Measurements from ENCODE around the gene AQP1.

Gene AQP1

DNA sequence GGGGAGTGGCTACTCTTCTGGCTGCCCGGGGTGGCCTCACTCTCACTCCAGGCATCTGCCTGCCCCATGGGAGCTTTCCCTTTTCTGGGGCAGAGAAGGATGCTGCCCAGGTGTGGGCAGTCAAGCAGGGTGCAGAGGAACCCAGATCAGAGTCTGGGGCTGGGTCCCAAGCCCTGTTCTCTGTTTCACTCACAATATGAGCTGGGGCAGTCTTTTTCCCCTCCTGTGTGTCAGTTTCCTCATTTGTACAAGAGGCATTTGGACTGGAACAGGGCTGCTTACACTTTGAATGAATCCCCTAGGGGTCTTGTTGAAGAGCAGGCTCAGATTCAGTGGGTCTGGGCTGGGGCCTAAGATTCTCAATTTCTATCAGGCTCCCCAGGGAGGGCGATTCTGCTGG lies 38.4 kb upstream of the AQP1 start:
- H3K9me3 Mint-ChIP-seq, result peaks cover 7% of the 10 kb centered on the region
- H3K27ac Mint-ChIP-seq, result no peak overlapping the region
- H3K4me3 Mint-ChIP-seq, result no peak overlapping the region
- H3K27me3 Mint-ChIP-seq (ENCODE audit: low read depth, poor library complexity), result peaks cover 4% of the 10 kb centered on the region
- TF ChIP-seq, protein P1, sequence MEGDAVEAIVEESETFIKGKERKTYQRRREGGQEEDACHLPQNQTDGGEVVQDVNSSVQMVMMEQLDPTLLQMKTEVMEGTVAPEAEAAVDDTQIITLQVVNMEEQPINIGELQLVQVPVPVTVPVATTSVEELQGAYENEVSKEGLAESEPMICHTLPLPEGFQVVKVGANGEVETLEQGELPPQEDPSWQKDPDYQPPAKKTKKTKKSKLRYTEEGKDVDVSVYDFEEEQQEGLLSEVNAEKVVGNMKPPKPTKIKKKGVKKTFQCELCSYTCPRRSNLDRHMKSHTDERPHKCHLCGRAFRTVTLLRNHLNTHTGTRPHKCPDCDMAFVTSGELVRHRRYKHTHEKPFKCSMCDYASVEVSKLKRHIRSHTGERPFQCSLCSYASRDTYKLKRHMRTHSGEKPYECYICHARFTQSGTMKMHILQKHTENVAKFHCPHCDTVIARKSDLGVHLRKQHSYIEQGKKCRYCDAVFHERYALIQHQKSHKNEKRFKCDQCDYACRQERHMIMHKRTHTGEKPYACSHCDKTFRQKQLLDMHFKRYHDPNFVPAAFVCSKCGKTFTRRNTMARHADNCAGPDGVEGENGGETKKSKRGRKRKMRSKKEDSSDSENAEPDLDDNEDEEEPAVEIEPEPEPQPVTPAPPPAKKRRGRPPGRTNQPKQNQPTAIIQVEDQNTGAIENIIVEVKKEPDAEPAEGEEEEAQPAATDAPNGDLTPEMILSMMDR (IDR thresholded peaks at IDR 0.05), result no peak
- no peak for DNase-seq
- peaks cover 18% of the 10 kb centered on the region for H3K4me1 Mint-ChIP-seq
- H3K36me3 Mint-ChIP-seq (ENCODE audit: low read depth), result peaks cover 25% of the 10 kb centered on the region

DNA sequence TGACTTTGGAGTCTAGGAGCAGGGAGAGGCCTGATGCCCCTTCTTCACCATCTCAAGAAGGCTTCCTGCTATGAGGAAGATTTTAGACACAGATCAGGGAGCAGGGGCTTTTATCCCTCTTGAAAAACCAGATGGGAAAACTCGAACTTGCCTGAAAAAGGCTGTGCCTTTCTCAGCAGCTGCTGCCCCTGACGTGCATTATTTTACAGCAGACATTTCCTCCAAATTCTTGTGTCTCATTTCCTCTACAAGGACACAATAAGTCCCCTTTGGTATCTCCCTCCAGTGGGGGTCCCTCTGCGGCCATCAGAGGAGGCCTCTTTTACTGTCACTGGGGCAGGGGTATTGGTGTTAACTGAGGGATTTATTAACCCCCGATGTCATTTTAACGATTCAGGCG lies 38.0 kb upstream of the AQP1 start:
- Mint-ChIP-seq H3K27ac (no peak overlapping the region), H3K4me1 (peaks cover 19% of the 10 kb centered on the region), H3K36me3 (ENCODE audit: low read depth) (peaks cover 25% of the 10 kb centered on the region), H3K4me3 (no peak overlapping the region), H3K9me3 (peaks cover 7% of the 10 kb centered on the region), H3K27me3 (ENCODE audit: low read depth, poor library complexity) (peaks cover 4% of the 10 kb centered on the region)
- no peak for DNase-seq
- TF ChIP-seq, protein P1 (IDR thresholded peaks at IDR 0.05), result no peak

DNA sequence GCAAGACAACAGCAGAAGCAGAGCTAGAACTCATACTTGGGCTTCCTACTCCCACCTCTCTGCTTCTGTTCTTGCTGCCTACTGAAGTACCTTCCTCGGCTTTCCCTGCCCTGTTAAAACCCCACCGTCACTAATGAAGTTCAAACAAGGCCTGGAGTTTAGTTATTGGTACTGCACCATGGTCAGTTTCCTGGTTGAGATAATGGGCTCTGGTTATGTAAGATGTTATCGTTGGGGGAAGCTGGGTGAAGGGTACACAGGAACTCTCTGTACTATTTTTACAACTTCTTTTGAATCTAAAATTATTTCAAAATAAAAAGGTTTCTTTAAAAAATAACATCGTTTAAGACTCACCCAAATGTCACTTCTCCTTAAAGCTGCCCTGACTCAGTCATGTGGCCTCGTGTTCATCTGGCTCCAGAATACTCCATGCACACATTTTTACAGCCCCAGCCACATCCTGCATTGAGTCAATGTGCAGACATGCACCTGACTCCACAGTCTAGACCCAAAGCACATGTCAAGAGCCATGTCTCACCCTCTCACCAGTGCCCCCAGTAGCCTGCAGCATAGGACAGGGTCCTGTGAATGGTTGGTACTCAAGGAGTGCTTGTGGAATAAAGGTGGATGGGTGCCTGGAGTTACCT lies 36.9 kb upstream of the AQP1 start:
- H3K27me3 Mint-ChIP-seq (ENCODE audit: low read depth, poor library complexity), result peaks cover 4% of the 10 kb centered on the region
- DNase-seq, result no peak
- no peak overlapping the region for H3K27ac Mint-ChIP-seq
- H3K36me3 Mint-ChIP-seq (ENCODE audit: low read depth), result peaks cover 25% of the 10 kb centered on the region
- H3K4me3 Mint-ChIP-seq, result no peak overlapping the region
- H3K4me1 Mint-ChIP-seq, result peaks cover 31% of the 10 kb centered on the region
- TF ChIP-seq, protein P1 (IDR thresholded peaks at IDR 0.05), result no peak
- H3K9me3 Mint-ChIP-seq, result peaks cover 7% of the 10 kb centered on the region

DNA sequence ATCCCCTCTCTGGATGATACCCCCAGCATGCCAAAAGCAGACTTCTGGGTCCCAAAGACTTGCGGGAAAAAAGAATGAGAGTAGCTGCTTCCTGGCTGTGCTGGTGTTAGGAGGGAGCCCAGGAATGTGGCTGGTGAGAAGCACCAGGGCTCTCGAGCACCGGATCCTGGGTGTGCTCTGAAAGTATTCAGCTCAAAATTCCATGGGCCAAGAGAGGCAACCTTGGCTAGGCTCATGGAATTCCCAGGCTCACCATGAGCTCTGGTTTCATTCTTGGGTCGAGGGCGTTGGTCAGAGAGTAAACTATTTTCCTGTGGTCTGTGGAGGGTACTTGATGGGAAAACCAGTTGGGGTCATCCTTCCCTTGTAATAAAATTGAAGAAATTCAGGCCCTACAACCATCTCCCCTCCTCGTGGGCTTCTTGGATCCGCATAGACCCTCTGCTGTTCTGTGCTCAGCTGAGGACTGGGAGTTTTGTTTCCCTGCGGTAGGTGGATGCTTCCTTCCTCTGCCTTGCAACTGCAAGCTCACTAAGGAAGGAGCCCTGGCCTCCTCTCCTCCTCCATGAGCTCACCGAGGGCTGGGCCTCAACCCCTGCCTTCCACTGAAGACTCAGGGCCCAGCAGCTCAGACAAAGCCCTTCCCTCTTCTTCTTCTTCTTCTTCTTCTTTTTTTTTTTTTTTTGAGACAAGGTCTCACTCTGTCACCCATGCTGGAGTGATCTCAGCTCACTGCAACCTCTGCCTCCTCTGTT lies 34.5 kb upstream of the AQP1 start:
- TF ChIP-seq, protein P1 (IDR thresholded peaks at IDR 0.05), result no peak
- Mint-ChIP-seq H3K9me3 (peaks cover 7% of the 10 kb centered on the region), H3K4me1 (peaks cover 50% of the 10 kb centered on the region), H3K27ac (no peak overlapping the region), H3K27me3 (ENCODE audit: low read depth, poor library complexity) (peaks cover 4% of the 10 kb centered on the region), H3K4me3 (no peak overlapping the region), H3K36me3 (ENCODE audit: low read depth) (peaks cover 25% of the 10 kb centered on the region)
- no peak for DNase-seq

DNA sequence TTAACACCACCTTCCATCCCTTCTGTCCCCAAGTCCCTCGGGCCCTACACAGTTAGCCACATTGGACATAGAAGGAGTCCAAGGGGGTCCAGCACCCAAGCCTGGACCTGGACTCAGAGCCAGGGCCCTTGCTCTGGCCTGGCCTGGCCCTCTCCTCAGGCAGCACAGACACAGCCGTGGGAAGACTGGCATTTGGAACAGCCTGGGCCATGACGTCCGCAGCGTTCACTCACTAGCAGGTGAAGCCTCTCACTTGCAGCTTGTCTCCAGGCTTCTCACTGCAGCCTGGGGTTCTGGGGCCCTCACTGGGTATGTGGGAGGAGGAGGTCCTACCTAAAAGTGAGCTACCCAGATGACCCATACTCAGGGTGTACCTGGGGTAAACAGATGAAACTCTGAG lies 33.7 kb upstream of the AQP1 start:
- Mint-ChIP-seq H3K27ac (no peak overlapping the region), H3K9me3 (peaks cover 7% of the 10 kb centered on the region), H3K4me3 (no peak overlapping the region), H3K27me3 (ENCODE audit: low read depth, poor library complexity) (peaks cover 4% of the 10 kb centered on the region), H3K36me3 (ENCODE audit: low read depth) (peaks cover 25% of the 10 kb centered on the region), H3K4me1 (peaks cover 55% of the 10 kb centered on the region)
- DNase-seq, result no peak
- TF ChIP-seq, protein P1 (IDR thresholded peaks at IDR 0.05), result no peak
